CD4-positive, alpha-beta T cell treated with Interleukin-2 at 100 ng/mL for 4 hours (primary cell): ENCODE data around the gene KCNH8.
A peak's percentile ranks its signal among the peaks of the same experiment; 100 is the strongest.
"Not testable (repeated sequence)": the region's sequence is repeated elsewhere in the genome, so short reads cannot be mapped to it uniquely, and the experiment has no call there.

Experiments used
- DNase-seq: peaks from one replicate; pipeline ENCODE4 v3.0.0-alpha.2; 2020; ENCODE audit warnings: low spot score

KCNH8 gene

GRCh38 chr3:19147905-19148767, at the start of gene KCNH8:
TSS of gene KCNH8 (plus strand) at chr3:19148510. CDS start at chr3:19148720, 210 bp downstream.
- no peak for DNase-seq

- not testable (repeated sequence) for DNase-seq
Measured at GRCh38 chr3:19102654-19103290, 45.5 kb upstream of the KCNH8 start.

- no peak for DNase-seq
Measured at GRCh38 chr3:19103510-19103909, 44.8 kb upstream of the KCNH8 start.

- no peak for DNase-seq
Measured at GRCh38 chr3:19104459-19104858, 43.9 kb upstream of the KCNH8 start.

GRCh38 chr3:19105826-19106225, 42.5 kb upstream of the KCNH8 start:
- no peak for DNase-seq

GRCh38 chr3:19106307-19106706, 42.0 kb upstream of the KCNH8 start:
- DNase-seq, result no peak

- DNase-seq, result no peak
Measured at GRCh38 chr3:19107719-19108118, 40.6 kb upstream of the KCNH8 start.

- no peak for DNase-seq
Measured at GRCh38 chr3:19110335-19110895, 37.9 kb upstream of the KCNH8 start.

GRCh38 chr3:19114461-19114860, 33.8 kb upstream of the KCNH8 start:
- DNase-seq, result no peak

GRCh38 chr3:19116239-19116638, 32.1 kb upstream of the KCNH8 start:
- DNase-seq, result no peak

GRCh38 chr3:19124752-19125151, 23.6 kb upstream of the KCNH8 start:
- no peak for DNase-seq

GRCh38 chr3:19139863-19140262, 8.4 kb upstream of the KCNH8 start:
- DNase-seq, result no peak

GRCh38 chr3:19146685-19147650, 1.3 kb upstream of the KCNH8 start:
- DNase-seq, result peak; percentile 30

GRCh38 chr3:19148768-19149091, 420 bp downstream of the KCNH8 start:
- no peak for DNase-seq

GRCh38 chr3:19149368-19149767, 1.1 kb downstream of the KCNH8 start:
- DNase-seq, result no peak

- no peak for DNase-seq
Measured at GRCh38 chr3:19151171-19151570, 2.9 kb downstream of the KCNH8 start.

GRCh38 chr3:19154693-19155250, 6.5 kb downstream of the KCNH8 start:
- no peak for DNase-seq

GRCh38 chr3:19155375-19155774, 7.1 kb downstream of the KCNH8 start:
- DNase-seq, result no peak

GRCh38 chr3:19159966-19160635, 11.8 kb downstream of the KCNH8 start:
- no peak for DNase-seq

GRCh38 chr3:19165654-19166053, 17.3 kb downstream of the KCNH8 start:
- no peak for DNase-seq

GRCh38 chr3:19171794-19172193, 23.5 kb downstream of the KCNH8 start:
- DNase-seq, result no peak
